ENCODE measurements around the gene ANKLE1.

The ANKLE1 gene

DNA sequence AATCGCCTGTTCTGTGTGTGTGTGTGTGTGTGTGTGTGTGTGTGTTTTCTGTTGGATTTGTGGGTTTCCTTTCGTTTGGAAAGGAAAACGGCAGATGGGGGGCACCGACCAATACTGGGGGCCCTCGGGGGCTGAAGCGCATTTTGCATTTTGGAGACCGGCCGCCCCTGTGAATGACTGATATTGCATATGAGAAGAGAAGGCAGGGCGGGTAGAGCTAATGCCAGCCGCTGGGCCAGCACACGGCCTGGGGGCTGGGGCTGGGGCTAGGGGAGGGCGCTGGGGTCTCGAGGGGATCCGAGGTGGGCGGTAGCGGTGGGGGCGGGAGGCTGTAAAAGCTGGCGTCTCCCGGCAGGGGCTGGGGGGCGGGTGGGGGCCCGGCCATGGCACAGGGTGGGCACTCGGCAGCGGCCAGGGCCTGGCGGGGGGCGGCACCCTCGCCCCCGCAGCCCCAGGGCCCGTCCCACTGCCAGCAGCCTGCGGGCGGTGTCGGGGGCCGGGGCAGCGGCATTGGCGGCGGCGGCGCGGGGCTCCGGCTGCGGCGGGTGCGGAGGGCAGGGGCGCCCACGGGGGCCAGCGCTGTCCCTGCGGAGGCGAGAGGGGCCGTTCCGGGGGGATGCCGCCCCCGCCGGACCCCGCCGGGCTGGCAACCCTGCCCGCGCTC, 41.7 kb downstream of the ANKLE1 start:
- no peaks in the 10 kb centered on the region for H3F3A ChIP-seq (ENCODE audit: low read depth)
- no peaks in the 10 kb centered on the region for H3K9me2 ChIP-seq (replicated peaks; ENCODE audit: low read depth, low read length)
- H3K9me3 ChIP-seq (ENCODE audit: insufficient read depth, low read depth, low read length): no peaks in the 10 kb centered on the region
- no peaks in the 10 kb centered on the region for H4K20me1 ChIP-seq (ENCODE audit: insufficient read depth, low read length, poor library complexity, severe bottlenecking)
- no peaks in the 10 kb centered on the region for H3K27me3 ChIP-seq (ENCODE audit: insufficient read depth, low read length, poor library complexity, severe bottlenecking)
- no peak overlapping the region for H3K4me2 ChIP-seq (ENCODE audit: low read depth, low read length, poor library complexity, severe bottlenecking)
- H2AFZ ChIP-seq (ENCODE audit: low read length): no peak overlapping the region
- no peaks in the 10 kb centered on the region for H3K4me1 ChIP-seq (ENCODE audit: insufficient read depth, low read length, poor library complexity, severe bottlenecking)
- peaks cover 31% of the 10 kb centered on the region; the same call in 1 of the 2 replicates for H3K36me3 ChIP-seq (ENCODE audit: insufficient read depth, low read length)
- no peak overlapping the region for H3K4me3 ChIP-seq (ENCODE audit: low read length, poor library complexity, severe bottlenecking)
- TF ChIP-seq EZH2phosphoT487 (IDR thresholded peaks at IDR 0.05; ENCODE audit: borderline replicate concordance): no peak
- TF ChIP-seq, protein P1, sequence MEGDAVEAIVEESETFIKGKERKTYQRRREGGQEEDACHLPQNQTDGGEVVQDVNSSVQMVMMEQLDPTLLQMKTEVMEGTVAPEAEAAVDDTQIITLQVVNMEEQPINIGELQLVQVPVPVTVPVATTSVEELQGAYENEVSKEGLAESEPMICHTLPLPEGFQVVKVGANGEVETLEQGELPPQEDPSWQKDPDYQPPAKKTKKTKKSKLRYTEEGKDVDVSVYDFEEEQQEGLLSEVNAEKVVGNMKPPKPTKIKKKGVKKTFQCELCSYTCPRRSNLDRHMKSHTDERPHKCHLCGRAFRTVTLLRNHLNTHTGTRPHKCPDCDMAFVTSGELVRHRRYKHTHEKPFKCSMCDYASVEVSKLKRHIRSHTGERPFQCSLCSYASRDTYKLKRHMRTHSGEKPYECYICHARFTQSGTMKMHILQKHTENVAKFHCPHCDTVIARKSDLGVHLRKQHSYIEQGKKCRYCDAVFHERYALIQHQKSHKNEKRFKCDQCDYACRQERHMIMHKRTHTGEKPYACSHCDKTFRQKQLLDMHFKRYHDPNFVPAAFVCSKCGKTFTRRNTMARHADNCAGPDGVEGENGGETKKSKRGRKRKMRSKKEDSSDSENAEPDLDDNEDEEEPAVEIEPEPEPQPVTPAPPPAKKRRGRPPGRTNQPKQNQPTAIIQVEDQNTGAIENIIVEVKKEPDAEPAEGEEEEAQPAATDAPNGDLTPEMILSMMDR (conservative IDR thresholded peaks at IDR 0.05; ENCODE audit: low read length): no peak
- no peak overlapping the region for H3K9ac ChIP-seq (ENCODE audit: low read depth, low read length, poor library complexity, severe bottlenecking)
- no peaks in the 10 kb centered on the region for H3K79me2 ChIP-seq (ENCODE audit: insufficient read depth, low read length)

DNA sequence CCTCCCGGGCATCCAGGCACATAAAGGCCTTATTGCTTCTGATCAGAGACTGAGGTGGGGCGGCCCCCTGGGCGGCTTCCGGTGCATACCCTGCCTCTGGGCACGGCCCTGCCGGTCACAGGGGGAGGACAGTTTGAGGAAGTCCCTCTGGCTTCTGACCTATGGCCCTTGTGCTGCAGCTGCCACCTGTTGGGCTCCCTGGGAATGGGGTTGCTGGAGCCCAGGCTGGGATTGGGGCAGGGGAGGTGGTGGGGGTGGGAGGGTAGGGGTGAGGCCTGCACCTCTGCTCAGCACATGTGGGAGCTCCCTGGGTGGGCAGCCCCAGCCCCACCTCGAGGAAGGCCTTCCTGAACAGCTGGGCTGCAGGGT, 42.2 kb downstream of the ANKLE1 start:
- no peaks in the 10 kb centered on the region for H3K9me2 ChIP-seq (replicated peaks; ENCODE audit: low read depth, low read length)
- H3K9ac ChIP-seq (ENCODE audit: low read depth, low read length, poor library complexity, severe bottlenecking): no peak overlapping the region
- no peaks in the 10 kb centered on the region for H3K27me3 ChIP-seq (ENCODE audit: insufficient read depth, low read length, poor library complexity, severe bottlenecking)
- H3K4me2 ChIP-seq (ENCODE audit: low read depth, low read length, poor library complexity, severe bottlenecking): no peak overlapping the region
- no peak for TF ChIP-seq EZH2phosphoT487 (IDR thresholded peaks at IDR 0.05; ENCODE audit: borderline replicate concordance)
- TF ChIP-seq, protein P1 (conservative IDR thresholded peaks at IDR 0.05; ENCODE audit: low read length): no peak
- H3F3A ChIP-seq (ENCODE audit: low read depth): no peaks in the 10 kb centered on the region
- H3K36me3 ChIP-seq (ENCODE audit: insufficient read depth, low read length): peaks cover 29% of the 10 kb centered on the region; the same call in 1 of the 2 replicates
- no peak overlapping the region for H2AFZ ChIP-seq (ENCODE audit: low read length)
- H3K4me3 ChIP-seq (ENCODE audit: low read length, poor library complexity, severe bottlenecking): no peak overlapping the region
- no peaks in the 10 kb centered on the region for H4K20me1 ChIP-seq (ENCODE audit: insufficient read depth, low read length, poor library complexity, severe bottlenecking)
- no peaks in the 10 kb centered on the region for H3K9me3 ChIP-seq (ENCODE audit: insufficient read depth, low read depth, low read length)
- no peaks in the 10 kb centered on the region for H3K79me2 ChIP-seq (ENCODE audit: insufficient read depth, low read length)
- H3K4me1 ChIP-seq (ENCODE audit: insufficient read depth, low read length, poor library complexity, severe bottlenecking): no peaks in the 10 kb centered on the region

DNA sequence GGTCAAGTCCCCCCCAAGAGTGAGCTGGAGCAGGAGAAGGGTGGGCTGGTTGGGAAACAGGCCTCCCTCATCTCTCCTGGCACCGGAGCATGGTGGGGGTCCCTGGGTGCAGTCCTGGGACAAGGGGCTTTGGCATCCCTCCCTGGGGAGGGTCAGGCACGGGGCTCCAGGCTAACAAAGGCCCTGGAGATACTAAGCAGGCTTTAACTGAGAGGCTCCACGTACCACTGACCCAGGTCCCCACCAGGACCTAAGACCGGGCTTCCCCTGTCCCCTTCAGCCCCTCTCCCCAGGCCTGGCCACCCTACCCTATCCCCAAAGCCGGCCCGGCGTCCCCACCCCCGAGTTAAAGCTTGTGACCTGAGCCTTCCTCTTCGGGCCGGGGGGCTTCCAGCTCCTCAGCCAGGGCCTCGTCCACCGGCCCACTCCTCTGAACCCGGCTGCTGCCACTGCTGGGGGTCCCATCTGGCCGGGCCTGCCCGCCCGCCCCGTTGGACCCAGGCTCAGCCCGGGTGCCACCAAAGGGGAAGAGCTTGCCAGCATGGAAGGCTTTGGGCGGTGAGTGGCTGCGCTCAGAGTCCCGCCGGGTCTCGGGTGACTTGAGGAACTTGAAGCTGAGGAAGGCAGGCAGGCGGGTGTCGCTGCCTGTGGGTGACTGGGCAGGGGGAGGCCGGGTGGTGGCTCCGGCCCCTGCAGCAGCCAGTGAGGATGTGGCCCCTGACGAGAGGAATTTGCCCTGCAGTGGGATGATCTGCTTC, 42.8 kb downstream of the ANKLE1 start:
- TF ChIP-seq, protein P1 (conservative IDR thresholded peaks at IDR 0.05; ENCODE audit: low read length): no peak
- no peak for TF ChIP-seq EZH2phosphoT487 (IDR thresholded peaks at IDR 0.05; ENCODE audit: borderline replicate concordance)
- no peak overlapping the region for H3K4me2 ChIP-seq (ENCODE audit: low read depth, low read length, poor library complexity, severe bottlenecking)
- no peaks in the 10 kb centered on the region for H3K4me1 ChIP-seq (ENCODE audit: insufficient read depth, low read length, poor library complexity, severe bottlenecking)
- peaks cover 23% of the 10 kb centered on the region; the same call in 1 of the 2 replicates for H3K36me3 ChIP-seq (ENCODE audit: insufficient read depth, low read length)
- H3K79me2 ChIP-seq (ENCODE audit: insufficient read depth, low read length): no peaks in the 10 kb centered on the region
- no peaks in the 10 kb centered on the region for H3K27me3 ChIP-seq (ENCODE audit: insufficient read depth, low read length, poor library complexity, severe bottlenecking)
- no peak overlapping the region for H3K9ac ChIP-seq (ENCODE audit: low read depth, low read length, poor library complexity, severe bottlenecking)
- no peaks in the 10 kb centered on the region for H3K9me2 ChIP-seq (replicated peaks; ENCODE audit: low read depth, low read length)
- no peaks in the 10 kb centered on the region for H3K9me3 ChIP-seq (ENCODE audit: insufficient read depth, low read depth, low read length)
- H4K20me1 ChIP-seq (ENCODE audit: insufficient read depth, low read length, poor library complexity, severe bottlenecking): no peaks in the 10 kb centered on the region
- no peak overlapping the region for H3K4me3 ChIP-seq (ENCODE audit: low read length, poor library complexity, severe bottlenecking)
- H3F3A ChIP-seq (ENCODE audit: low read depth): no peaks in the 10 kb centered on the region
- H2AFZ ChIP-seq (ENCODE audit: low read length): no peak overlapping the region
